ENCODE results near the gene CREB3L4.
"Not testable (repeated sequence)": the region's sequence is repeated elsewhere in the genome, so short reads cannot be mapped to it uniquely, and the experiment has no call there.

CREB3L4 gene

DNA sequence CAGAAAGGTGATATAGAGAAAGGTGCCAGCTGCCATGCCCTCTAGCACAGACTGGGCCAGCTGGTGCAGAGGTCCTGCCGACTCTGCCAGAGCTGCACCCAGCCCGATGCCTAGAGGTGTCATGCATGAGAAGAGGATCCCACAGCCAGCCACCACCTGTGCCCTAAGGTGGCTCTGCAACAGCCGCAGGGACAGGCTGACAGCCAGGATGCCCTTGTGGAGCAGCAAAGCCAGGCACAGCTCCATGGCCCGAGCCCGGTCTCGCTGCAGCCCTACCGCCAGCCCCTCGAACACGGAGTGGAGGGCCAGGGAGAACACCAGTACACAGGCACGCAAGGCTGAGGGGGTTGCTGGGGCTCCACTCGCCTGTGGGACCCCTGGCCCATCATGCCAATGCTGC, 7.5 kb upstream of the CREB3L4 start:
- no peak for DNase-seq

DNA sequence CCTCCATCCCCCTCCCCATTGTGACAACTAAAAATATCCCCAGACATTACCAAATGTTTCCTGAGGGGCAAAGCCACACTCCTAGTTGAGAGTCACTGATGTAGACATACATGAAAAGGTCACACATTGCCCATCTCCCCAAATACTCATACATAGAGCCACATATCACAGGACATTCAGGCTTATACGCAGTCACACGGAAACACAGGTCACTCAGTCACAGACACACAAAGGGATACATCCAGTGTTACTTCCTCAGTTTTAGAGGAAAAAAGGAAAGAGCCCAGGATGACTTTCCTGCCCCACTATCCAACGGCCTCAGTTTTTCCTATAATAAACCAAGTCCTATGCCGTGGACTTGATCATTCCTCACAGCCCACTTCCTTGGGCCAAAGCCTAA, 6.3 kb upstream of the CREB3L4 start:
- no peak for DNase-seq

DNA sequence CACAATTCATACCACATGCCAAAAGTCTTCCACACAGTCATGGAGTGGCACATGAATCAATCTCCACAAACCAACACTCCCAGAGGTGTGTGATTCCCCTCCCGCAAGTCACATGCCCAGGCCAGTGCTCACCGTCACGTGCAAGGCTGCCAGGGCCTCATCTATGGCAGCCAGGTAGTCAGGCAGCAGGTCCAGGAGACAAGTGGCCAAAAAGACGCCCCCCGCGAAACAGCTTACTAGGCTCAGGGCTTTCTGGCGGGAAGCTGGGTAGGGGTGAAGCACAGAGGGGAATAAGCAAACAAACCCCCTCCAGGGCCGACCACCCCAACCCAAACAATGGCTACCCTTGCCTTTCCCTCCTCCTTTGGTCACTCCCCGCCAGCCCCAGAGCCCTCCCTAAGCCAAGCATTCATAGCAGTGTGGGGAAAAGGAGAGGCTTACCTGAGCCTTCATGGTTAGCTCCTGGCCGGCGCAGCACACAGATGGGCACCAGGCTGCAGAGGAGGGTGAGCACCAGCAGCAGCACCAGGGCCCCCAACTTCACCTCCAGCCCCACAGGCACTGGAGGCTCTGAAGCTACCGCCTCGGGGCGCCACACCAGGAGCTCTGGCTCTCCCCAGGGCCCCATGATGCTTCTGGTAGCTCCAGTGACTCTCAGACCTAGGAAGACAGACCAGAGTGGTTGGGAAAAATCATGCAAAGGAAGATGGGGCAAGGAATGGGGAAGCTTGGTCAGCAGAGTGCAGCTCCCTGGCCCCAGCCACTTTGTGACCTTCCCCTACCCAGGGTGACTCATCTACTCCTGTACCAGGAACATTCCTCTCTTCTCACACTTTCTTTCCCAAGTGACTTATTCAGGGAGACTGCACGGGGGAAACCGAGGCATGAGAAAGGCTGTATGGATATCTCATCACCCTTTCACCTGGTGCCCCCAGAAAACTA, 5.3 kb upstream of the CREB3L4 start:
- peak; percentile 40 for DNase-seq

DNA sequence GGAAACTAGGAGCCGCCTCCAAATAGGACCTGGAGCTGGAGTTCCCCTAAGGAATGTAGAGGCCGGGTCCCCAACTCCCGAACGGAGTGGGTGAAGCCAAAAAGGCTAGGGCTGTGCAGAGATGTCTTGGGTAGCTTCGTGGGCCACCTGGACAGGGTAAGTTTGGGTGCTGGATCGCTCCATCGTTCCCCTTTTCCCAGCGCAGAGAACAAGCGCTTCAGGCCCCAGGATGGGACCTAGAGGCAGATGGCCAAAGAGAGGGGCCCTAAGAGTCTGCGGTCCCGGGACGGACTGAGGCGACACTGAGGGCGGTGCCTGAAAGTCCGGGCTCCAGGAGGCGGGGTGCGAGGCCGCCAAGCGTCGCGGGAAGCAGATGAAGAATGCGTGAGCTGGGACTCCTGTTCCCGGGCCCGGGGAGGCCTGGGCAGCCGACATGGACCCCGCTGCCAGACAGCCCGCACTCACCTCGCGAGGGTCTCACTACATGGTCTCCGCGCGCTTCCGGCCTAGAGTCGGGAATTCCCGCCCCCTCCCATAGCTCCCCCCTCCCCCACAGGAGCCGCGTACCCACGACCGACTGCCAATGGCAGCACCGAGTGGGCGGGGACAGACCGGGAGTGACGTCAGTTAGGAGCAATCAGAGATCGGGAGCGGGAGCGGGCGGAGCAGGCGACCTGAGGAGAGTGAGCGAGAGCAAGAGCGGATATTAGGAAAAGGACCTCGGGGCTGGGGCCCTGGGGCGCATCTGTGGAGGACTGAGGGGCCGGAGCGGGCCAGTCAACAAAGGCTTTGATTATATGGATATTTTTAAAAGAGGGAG, 4.5 kb upstream of the CREB3L4 start, which contains the start of gene SLC39A1:
Gene SLC39A1 (minus strand): TSS at position 508 of the 820 bp plus-strand sequence. CDS start 822 bp downstream, outside the sequence.
- peak; percentile 96 for DNase-seq

DNA sequence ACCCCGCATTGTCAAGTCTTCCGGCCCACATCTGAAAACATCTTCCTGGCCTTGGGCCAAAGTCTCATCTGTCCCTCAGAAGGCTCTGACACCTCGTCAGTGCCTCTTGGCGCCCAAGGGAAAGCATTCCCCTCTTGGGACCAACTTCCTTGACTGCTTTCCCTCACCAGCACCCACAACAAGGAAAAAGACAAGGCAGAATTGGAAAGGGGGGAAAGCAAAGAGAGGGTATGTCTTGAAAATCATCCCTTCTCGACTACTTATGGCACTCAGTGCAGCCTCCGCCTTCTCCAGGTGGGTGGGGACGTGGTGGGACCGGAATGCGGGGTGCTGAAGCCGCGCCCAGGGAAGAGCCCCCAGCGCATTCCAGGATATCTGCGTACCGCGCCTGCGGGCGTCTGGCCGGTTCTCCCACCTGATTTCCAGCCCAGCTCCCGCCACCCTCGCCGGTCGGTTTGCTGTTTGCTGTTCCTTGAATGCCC, 3.8 kb upstream of the CREB3L4 start:
- DNase-seq = peak; percentile 54

DNA sequence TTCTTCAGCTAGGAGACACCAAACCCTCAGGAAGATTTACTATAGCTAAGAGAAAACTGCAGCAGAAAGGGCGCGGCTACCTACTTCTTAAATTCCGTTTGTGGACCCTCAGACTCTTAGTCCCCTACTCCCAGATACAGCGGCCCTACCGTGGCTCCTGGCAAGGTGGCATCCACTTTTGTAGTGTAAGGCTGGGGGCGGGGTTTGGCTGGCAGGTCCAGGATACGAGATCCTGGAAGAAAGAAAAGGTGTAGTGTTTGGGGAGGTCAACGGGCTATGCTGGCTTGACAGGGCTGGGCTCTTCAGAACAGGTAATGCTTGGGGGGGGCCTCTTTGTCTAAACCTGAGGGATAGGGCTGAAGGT, 280 bp downstream of the CREB3L4 start:
- no peak for DNase-seq

DNA sequence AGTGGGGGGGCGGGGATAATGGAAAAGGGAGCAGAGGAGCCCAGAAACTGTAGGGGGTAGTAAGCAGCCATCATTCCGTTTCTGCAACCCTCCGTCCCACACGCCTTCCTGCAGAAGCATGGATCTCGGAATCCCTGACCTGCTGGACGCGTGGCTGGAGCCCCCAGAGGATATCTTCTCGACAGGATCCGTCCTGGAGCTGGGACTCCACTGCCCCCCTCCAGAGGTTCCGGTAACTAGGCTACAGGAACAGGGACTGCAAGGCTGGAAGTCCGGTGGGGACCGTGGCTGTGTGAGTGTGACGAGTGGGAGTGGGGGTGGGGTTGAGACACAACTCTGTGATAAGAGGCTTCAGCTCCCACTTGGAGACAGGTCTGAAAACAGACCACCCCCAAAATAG, 706 bp downstream of the CREB3L4 start:
- no peak for DNase-seq

DNA sequence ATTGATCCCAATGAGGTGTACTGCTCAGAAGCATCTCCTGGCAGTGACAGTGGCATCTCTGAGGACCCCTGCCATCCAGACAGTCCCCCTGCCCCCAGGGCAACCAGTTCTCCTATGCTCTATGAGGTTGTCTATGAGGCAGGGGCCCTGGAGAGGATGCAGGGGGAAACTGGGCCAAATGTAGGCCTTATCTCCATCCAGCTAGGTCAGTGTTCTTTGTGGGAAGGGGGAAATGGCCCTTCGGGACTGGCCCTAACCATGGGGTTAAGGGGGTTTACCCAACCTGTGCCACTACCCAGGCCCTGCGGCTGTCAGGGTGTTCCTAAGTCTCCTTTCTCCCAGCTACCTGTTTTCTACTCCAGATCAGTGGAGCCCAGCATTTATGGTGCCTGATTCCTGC, 1.3 kb downstream of the CREB3L4 start:
- no peak for DNase-seq

DNA sequence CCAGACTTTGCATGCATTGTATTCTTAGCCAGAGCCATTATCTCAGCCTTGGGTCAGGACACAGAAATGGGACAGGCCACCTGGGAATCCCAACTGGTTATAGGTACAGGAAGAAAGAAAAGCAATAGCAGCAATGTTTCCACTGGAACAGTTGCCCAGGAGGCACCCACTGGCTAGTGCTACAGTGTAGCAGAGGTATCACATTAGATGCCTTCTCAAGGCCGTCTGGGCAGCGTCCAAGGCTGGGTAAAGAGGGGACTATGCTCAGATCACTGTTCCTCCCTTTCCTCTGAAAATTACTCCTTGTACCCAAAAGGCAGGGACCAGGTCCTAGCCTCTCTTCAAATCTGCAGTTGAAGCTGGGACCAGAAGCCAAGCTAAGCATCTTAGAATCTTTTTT, 2.6 kb downstream of the CREB3L4 start:
- no peak for DNase-seq

DNA sequence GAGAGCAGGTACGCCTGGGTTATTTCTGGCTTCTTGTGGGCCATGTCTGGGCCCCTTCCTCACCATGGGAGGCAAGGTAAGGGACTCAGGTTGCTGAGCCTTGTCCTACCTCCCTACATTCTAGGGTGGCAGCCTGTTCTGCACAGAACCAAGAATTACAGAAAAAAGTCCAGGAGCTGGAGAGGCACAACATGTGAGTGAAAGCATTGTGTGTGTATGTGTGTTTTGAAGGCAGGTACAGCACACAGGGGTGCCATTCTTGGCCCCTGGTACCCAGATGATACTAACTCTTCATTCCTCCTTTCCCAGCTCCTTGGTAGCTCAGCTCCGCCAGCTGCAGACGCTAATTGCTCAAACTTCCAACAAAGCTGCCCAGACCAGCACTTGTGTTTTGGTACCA, 5.4 kb downstream of the CREB3L4 start:
- no peak for DNase-seq

DNA sequence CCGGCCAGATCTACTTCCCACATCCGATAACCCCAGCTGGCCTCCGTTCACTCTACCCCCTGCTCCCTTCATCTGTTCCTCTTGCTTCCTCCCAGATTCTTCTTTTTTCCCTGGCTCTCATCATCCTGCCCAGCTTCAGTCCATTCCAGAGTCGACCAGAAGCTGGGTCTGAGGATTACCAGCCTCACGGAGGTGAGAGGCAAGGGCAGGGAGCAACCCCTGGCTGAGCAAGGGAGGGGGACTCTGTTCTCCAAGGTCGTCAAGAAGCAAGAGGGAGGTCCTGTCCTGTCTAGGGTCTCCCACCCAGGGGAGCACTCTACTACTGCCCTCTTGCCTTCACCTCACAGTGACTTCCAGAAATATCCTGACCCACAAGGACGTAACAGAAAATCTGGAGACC, 5.8 kb downstream of the CREB3L4 start:
- no peak for DNase-seq

DNA sequence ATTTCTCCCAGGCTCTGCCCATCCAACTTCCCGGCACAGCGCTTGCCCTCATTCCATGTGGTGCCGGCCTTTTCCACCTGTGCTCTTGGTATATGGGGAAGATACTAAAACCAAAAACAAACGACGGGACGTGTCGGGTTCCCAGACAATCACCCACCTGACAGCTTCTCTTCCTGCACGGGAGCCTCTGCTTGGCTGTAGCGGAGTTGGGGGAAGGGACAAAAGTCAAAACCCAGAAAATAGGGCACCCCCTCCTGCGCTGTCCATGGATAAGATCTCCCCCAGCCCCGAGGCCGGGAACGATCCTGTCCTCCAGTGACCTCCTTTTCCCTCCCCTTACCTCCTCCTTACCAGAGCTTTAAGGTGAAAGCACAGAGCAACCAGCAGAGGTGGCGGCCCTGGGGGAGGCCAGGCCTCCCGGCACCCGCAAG, 9.1 kb downstream of the CREB3L4 start:
- DNase-seq = no peak

DNA sequence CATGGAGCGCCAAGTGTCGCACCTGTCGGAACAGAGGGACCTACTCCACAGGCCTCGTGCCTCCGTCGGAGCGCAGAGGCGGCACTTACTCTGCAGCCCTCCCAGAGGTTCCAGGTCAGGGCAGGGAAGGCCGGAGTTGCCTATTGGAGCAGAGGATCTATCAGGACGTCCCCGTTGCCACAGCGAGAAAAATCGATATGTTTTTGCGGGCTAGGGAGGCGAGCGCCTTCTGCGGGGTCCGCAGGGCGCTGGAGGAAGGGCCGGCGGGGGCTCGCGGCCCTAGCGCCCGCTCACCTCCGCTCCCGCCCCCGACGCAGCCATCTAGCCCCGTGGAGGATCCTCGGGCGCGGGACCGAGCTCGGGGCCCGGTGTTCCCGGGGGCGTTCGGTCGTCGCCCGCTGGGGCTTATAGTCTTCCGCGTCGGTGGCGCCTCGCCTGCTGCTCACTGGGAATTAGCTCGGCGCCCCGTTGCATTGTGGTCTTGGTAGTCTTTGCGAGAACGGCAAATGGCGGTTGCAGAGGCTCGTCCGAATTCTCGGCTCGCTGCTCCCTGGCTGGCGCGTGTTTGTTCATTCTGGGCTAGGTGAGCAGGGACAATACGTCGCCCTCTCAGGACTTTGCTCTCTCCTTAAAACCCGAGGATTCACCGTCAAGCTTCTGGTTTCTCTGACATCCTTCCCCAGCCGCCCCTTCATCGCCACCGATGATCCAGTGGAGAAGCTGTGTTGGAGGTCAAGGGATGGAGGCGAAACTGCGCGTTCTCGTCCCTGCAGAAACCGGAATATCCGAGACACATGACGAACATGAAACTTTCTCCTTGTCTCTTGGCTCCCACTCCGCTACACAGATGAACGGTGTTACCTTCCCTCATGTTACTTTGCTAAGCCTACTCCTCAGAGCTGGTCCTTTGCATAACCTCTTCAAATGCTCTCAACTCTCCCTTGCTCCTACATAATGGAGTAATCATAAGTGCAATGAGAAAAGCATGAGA, 9.8 kb downstream of the CREB3L4 start, which contains the start of gene JTB:
Gene JTB (minus strand): TSS at position 425 of the 991 bp plus-strand sequence. CDS start 422 bp downstream, at position 3.
- DNase-seq = peak; percentile 78

DNA sequence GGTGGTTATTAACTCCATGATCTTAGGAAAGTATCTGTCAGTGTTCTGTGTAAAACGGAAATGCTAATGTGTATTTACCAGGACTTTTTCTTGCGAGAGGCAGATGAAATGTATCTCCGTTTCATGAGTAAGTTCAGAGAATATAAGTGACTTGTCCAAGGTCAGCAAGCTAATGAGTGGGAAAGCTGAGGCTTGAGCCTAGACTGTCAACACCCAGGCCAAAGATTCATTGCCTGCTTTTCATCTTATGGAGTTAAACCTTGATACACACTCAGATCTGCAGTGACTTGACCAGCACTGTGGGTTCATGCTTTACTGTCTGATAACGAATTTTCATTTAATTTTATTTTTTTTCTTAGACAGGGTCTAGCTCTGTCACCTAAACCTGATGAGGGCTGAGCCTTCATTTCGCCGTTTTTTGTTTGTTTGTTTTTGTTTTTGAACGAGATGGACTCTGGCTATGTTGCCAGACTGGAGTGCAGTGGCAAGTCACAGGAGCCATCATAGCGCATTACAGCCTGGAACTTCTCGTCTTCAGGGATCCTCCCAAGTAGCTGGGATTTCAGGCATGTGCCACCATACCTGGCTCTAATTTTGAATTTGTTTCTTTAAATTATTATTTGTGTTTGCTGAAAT, 10.7 kb downstream of the CREB3L4 start:
- DNase-seq = no peak

DNA sequence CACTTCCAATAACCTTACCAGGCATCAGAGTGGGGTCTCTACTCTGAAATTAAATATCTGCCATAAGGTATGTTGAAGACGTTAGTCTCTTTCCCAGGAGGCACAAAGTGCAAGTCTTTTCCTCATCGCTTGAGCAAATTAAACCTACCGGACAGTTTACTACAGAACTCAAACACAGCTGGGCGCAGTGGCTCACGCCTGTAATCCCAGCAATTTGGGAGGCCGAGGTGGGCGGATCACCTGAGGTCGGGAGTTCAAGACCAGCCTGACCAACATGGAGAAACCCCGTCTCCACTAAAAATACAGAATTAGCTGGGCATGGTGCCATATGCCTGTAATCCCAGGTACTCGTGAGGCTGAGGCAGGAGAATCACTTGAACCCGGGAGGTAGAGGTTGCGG, 11.4 kb downstream of the CREB3L4 start:
- DNase-seq = not testable (repeated sequence)

DNA sequence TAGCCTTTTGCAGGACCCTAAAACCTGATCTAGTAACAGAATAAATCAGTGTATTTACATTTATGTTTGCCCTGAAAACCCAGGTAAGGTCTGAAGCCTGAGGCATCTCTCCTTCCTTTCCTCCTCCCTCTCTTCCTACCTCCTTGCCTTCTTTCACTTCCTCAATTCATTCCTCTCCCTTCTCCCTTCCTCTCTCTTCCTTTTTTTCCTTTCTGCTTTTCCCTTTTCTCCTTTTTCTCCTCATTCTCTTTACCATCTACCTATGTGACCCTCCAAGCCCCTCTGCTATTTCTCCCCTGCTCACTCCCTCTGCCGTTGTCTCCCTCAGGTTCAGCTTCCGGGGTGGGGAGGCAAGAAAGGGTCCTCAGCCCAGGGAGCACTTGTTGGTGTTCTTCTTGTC, 14.0 kb downstream of the CREB3L4 start:
- not testable (repeated sequence) for DNase-seq

DNA sequence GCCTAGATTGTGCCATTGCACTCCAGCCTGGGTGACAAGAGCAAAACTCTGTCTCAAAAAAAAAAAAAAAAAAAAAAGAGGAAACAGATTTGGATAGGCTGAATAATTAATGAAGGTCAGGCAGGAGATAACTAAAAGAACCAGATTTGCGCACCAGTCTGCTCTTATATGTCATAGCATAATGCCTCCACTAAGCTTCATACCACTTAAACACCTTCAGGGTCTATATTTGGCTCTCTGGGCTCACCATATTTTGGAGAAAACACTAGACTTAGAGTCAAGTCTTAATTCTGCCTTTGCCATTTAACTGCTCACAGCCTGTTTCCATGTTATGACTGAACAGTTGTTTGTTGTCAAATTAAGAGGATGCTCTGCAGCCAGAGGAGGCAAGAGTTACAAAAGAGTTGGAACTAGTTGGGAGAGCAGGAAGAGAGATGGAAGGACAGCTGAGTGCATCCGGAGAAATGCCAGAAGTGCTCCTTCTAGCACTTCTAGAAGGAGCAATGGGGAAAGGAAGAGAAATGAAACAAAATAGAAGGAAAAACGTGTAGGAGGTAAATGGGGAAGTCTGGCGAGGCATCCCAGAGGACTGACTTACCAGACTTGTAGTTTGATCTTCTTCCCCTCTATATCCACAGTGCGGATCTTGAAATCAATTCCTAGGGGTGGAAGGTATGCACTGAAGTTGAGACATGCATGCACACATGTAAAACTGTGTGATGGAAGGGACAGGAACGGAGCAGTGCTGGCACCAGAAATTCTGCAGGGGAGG, 16.6 kb downstream of the CREB3L4 start:
- no peak for DNase-seq

DNA sequence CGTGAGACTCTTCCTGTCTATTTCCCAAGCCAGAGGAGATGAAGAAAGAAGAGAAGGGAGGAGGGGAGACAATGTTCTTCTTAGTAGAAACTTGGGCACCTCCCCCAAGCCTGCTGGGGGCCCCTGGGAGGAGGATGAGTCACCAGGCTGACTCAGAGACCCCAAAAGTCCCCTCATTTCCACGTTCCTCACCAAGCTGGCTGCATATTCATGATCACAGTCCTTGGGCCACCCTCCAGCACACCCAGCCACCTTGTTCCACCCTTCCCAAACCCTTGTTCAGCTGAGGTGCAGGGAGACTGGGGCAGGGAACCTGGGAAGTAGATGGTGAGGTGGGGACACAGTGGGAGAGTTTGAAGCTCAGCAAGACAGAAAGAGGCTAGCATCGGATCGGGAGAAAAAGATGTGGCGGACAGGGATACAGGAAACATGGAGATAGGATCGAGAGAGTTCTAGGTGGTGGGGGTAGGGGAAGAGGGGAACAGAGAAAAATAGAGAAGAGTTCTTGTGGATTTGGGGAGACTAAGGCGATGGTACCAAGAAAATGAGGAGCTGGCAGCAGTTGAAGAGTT, 17.7 kb downstream of the CREB3L4 start:
- peak; percentile 89 for DNase-seq

DNA sequence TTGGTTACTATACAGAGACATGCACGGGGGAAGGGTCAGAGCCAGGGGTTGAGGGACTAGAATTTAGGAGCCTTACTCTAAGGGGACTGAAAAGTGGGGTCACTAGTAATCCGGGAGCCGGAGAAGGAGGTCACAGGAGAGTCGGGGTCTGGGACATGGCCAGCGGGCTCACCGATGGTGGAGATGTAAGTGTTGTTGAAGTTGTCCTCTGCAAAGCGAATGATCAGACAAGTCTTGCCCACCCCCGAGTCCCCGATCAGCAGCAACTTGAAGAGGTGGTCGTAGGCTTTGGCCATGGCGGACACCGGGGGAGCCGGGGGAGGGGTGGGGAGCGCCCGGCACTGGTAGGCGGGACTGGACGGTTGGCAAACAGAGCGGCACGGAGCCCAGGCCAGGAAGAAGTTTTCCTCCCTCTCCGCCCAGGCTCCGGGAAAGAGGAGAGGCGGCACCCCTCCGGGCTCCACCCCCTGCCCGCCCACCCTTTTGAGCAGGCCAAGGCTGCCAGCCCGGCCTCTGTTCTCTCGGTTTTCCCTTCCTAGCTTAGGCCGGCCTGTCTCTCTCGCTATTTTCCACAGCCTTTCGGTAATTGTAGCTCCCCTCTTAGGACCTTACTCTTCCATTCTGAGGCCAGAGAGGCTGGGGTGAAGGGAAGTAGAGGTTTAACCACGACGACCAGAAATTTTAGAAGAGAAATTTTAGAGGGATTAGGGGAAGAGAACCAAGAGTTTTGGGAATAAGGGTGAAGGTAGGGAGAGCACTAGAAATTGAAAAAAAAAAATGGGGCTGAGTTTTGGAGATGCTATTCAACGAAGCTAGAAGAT, 18.4 kb downstream of the CREB3L4 start, which contains the start of gene RAB13:
Gene RAB13 (minus strand): TSS at position 399 of the 821 bp plus-strand sequence. CDS start 103 bp downstream, at position 296.
- peak; percentile 87 for DNase-seq
